Measurements from ENCODE around the gene C17orf75.
"Not testable (repeated sequence)": the region's sequence is repeated elsewhere in the genome, so short reads cannot be mapped to it uniquely, and the experiment has no call there.

DNA sequence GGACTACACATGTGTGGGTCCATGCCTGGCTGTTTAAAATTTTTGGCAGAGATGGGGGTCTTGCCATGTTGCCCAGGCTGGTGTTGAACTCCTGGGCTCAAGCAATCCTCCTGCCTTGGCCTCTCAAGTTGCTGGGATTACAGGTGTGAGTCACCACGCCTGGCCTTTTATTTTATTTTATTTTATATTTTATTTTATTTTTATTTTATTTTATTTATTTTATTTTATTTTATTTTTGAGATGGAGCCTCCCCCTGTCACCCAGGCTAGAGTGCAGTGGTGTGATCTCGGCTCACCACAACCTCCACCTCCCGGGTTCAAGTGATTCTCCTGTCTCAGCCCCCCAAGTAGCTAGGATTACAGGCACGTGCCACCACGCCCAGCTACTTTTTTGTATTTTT, 25.3 kb downstream of the C17orf75 start:
- not testable (repeated sequence) for TF ChIP-seq CTCF (IDR thresholded peaks at IDR 0.05; ENCODE audit: low read depth, low read length, missing input control); SP1 (IDR thresholded peaks at IDR 0.05); RAD21 (IDR thresholded peaks at IDR 0.05); TAF1 (conservative IDR thresholded peaks at IDR 0.05); YY1 (IDR thresholded peaks at IDR 0.05); HNF4A (conservative IDR thresholded peaks at IDR 0.05); NR2F2 (IDR thresholded peaks at IDR 0.05); REST (IDR thresholded peaks at IDR 0.05); EGR1 (IDR thresholded peaks at IDR 0.05; ENCODE audit: low read depth in 2 of 2); GABPA (IDR thresholded peaks at IDR 0.05 in 1 of 2, conservative IDR thresholded peaks at IDR 0.05 in 1 of 2); ATF3 (IDR thresholded peaks at IDR 0.05); RXRA (IDR thresholded peaks at IDR 0.05); JUND (IDR thresholded peaks at IDR 0.05)
- TF ChIP-seq, protein P1, sequence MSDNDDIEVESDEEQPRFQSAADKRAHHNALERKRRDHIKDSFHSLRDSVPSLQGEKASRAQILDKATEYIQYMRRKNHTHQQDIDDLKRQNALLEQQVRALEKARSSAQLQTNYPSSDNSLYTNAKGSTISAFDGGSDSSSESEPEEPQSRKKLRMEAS (IDR thresholded peaks at IDR 0.05): not testable (repeated sequence)

Measured in liver (tissue), 3 donors.